GM12891 (cell line): Measurements from ENCODE around the gene HOXB1.

Experiments used
- PAX5 ChIP-seq: IDR thresholded peaks from 2 replicates; pipeline ENCODE4 v1.6.1; 2011; ENCODE audit warnings: low read length, moderate library complexity, mild to moderate bottlenecking; ENCODE audit not compliant: insufficient read depth, severe bottlenecking
- POLR2A ChIP-seq: IDR thresholded peaks from 2 replicates; pipeline ENCODE4 v1.6.1; 2011; ENCODE audit warnings: low read depth, low read length, control low read depth
- POLR2AphosphoS5 ChIP-seq: IDR thresholded peaks from 2 replicates; pipeline ENCODE4 v1.6.1; 2011; ENCODE audit warnings: low read depth, low read length, control low read depth
- POU2F2 ChIP-seq: IDR thresholded peaks from 2 replicates; pipeline ENCODE4 v1.6.1; 2011; ENCODE audit warnings: low read depth, mild to moderate bottlenecking, control low read depth, low read length, moderate library complexity
- SPI1 ChIP-seq: IDR thresholded peaks from 2 replicates; pipeline ENCODE4 v1.6.1; 2011; ENCODE audit warnings: low read depth, low read length, control low read depth
- TAF1 ChIP-seq: IDR thresholded peaks from 2 replicates; pipeline ENCODE4 v1.6.1; 2011; ENCODE audit warnings: low read depth, low read length, control low read depth

GRCh38 chr17:48532261-48532660, 1.4 kb upstream of the HOXB1 start:
- no peak for TF ChIP-seq POLR2AphosphoS5
- TF ChIP-seq POLR2A: no peak
- no peak for TF ChIP-seq SPI1
- TF ChIP-seq TAF1: no peak
- TF ChIP-seq POU2F2: no peak
- no peak for TF ChIP-seq PAX5
